ENCODE measurements around the gene LAMP5.

DNA sequence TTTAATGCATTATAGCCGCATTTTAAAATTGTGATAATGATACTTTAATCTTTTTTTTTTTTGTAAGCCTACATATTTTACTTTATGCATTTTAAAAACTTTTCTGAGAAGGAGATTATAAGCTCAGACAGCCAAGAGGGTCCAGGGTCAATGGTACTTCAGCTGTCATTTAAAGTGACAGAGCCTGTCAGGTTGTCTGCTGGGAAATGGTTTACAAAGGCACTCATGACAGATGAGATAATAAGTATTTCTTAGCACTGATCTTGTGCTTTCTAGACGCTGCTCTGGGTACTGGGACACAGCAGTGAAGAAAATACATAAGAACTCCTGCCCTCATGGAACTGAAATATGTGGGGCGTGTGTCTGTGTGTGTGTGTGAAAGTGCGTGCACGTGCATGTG is 19.6 kb downstream of the LAMP5 start:
- TF ChIP-seq, protein P1, sequence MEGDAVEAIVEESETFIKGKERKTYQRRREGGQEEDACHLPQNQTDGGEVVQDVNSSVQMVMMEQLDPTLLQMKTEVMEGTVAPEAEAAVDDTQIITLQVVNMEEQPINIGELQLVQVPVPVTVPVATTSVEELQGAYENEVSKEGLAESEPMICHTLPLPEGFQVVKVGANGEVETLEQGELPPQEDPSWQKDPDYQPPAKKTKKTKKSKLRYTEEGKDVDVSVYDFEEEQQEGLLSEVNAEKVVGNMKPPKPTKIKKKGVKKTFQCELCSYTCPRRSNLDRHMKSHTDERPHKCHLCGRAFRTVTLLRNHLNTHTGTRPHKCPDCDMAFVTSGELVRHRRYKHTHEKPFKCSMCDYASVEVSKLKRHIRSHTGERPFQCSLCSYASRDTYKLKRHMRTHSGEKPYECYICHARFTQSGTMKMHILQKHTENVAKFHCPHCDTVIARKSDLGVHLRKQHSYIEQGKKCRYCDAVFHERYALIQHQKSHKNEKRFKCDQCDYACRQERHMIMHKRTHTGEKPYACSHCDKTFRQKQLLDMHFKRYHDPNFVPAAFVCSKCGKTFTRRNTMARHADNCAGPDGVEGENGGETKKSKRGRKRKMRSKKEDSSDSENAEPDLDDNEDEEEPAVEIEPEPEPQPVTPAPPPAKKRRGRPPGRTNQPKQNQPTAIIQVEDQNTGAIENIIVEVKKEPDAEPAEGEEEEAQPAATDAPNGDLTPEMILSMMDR (IDR thresholded peaks at IDR 0.05): no peak
- no peak for TF ChIP-seq POLR2A (IDR thresholded peaks at IDR 0.05)

Data from thyroid gland (tissue), 4 donors.